ENCODE measurements around the gene ABRACL. TPM values are rescaled to one million over a fixed set of nuclear protein-coding genes. Genes with fewer than 3 reads are reported as not detected.

ABRACL gene
- total RNA-seq, 2 donors from 2014 or later: 9.9 to 11.6 TPM

Other genes starting within 250 kb of the ABRACL start
- 1 to 10 TPM in 1 of 2 donors, under 1 TPM in 1; 0.62 to 2.8 TPM for gene ECT2L, start 232.7 kb upstream of the ABRACL start, total RNA-seq
- 10 to 100 TPM; 29.0 to 36.3 TPM for gene REPS1, start 40.5 kb upstream of the ABRACL start, total RNA-seq
- gene HECA, start 106.3 kb downstream of the ABRACL start, total RNA-seq: 10 to 100 TPM; 33.2 to 36.9 TPM